ENCODE data around the gene GALM.
"Not testable (repeated sequence)": the region's sequence is repeated elsewhere in the genome, so short reads cannot be mapped to it uniquely, and the experiment has no call there.

Gene GALM

GRCh38 chr2:38683766-38684165, 17.9 kb downstream of the GALM start:
- no peak for DNase-seq

GRCh38 chr2:38685116-38685735, 19.3 kb downstream of the GALM start:
- no peak for DNase-seq

- no peak for DNase-seq
These were observed 24.8 kb downstream of the GALM start for GRCh38 chr2:38690499-38691420.

- no peak for DNase-seq
These were observed 26.1 kb downstream of the GALM start for GRCh38 chr2:38691994-38692393.

- no peak for DNase-seq
These were observed 26.9 kb downstream of the GALM start for GRCh38 chr2:38692636-38693318.

GRCh38 chr2:38697116-38697840, 31.4 kb downstream of the GALM start:
- DNase-seq = no peak

- no peak for DNase-seq
These were observed 32.6 kb downstream of the GALM start for GRCh38 chr2:38698467-38699003.

- no peak for DNase-seq
These were observed 34.3 kb downstream of the GALM start for GRCh38 chr2:38700113-38700785.

GRCh38 chr2:38700881-38701458, 35.1 kb downstream of the GALM start:
- no peak for DNase-seq

- no peak for DNase-seq
These were observed 35.6 kb downstream of the GALM start for GRCh38 chr2:38701542-38701941.

GRCh38 chr2:38702413-38702812, 36.5 kb downstream of the GALM start:
- no peak for DNase-seq

GRCh38 chr2:38703336-38703735, 37.4 kb downstream of the GALM start:
- not testable (repeated sequence) for DNase-seq

- no peak for DNase-seq
These were observed 38.8 kb downstream of the GALM start for GRCh38 chr2:38704664-38705063.

GRCh38 chr2:38706846-38707345, 41.0 kb downstream of the GALM start:
- DNase-seq = no peak

- DNase-seq = not testable (repeated sequence)
These were observed 42.6 kb downstream of the GALM start for GRCh38 chr2:38708491-38708890.

GRCh38 chr2:38708900-38709566, 43.1 kb downstream of the GALM start:
- no peak for DNase-seq

GRCh38 chr2:38709567-38710194, 43.8 kb downstream of the GALM start:
- DNase-seq = no peak

- no peak for DNase-seq
These were observed 45.6 kb downstream of the GALM start for GRCh38 chr2:38711558-38711957.

- DNase-seq = no peak
These were observed 46.5 kb downstream of the GALM start for GRCh38 chr2:38712413-38712812.

GRCh38 chr2:38712871-38713270, 47.0 kb downstream of the GALM start:
- DNase-seq = no peak
